ENCODE measurements around the gene SLC2A6. TPM values are rescaled to one million over a fixed set of nuclear protein-coding genes. Genes with fewer than 3 reads are reported as not detected.

SLC2A6 gene
- total RNA-seq, 1 experiment from 2014 or later: 20.5 TPM

GRCh38 chr9:133470988-133471387 lies 7.9 kb downstream of the SLC2A6 start:
- Histone ChIP-seq H3K27me3 (ENCODE audit: low read length) (no peaks in the 10 kb centered on the region), H3K79me2 (ENCODE audit: low read length) (no peaks in the 10 kb centered on the region), H3K36me3 (ENCODE audit: low read depth, low read length) (no peaks in the 10 kb centered on the region; the same call in 1 of the 2 replicates), H3K4me1 (ENCODE audit: insufficient read depth, low read length) (no peaks in the 10 kb centered on the region), H3K27ac (ENCODE audit: low read length) (no peak overlapping the region), H3F3A (ENCODE audit: low read length, unreplicated experiment) (no peaks in the 10 kb centered on the region), H4K20me1 (ENCODE audit: low read length) (no peaks in the 10 kb centered on the region), H3K9ac (ENCODE audit: low read length) (no peak overlapping the region), H3K4me3 (ENCODE audit: low read length) (no peak overlapping the region), H3K9me2 (replicated peaks; ENCODE audit: low read length) (no peaks in the 10 kb centered on the region), H2AFZ (ENCODE audit: low read length) (no peak overlapping the region), H3K9me3 (ENCODE audit: low read length) (no peaks in the 10 kb centered on the region), H3K4me2 (ENCODE audit: low read length) (no peak overlapping the region)
- TF ChIP-seq EZH2 (IDR thresholded peaks at IDR 0.05; ENCODE audit: low read length, unreplicated experiment) (no peak), EZH2phosphoT487 (IDR thresholded peaks at IDR 0.05; ENCODE audit: borderline replicate concordance, low read length) (no peak), CTCF (conservative IDR thresholded peaks at IDR 0.05; ENCODE audit: low read depth, low read length) (no peak)
- ATAC-seq (no peak), DNase-seq (no peak)
- ChIA-PET POLR2A (ENCODE audit: unreplicated experiment) (no interaction called here), CTCF (no interaction called here)
- intact Hi-C loops (cut with micrococcal nuclease): no loop called here
- BruUV-seq (replicated peaks): no TSS peak

GRCh38 chr9:133470427-133470924 lies 8.4 kb downstream of the SLC2A6 start:
- H3K4me1 ChIP-seq (ENCODE audit: insufficient read depth, low read length): no peaks in the 10 kb centered on the region
- POLR2A ChIA-PET (ENCODE audit: unreplicated experiment): no interaction called here
- H3K9ac ChIP-seq (ENCODE audit: low read length): no peak overlapping the region
- no peaks in the 10 kb centered on the region for H3K27me3 ChIP-seq (ENCODE audit: low read length)
- TF ChIP-seq EZH2 (IDR thresholded peaks at IDR 0.05; ENCODE audit: low read length, unreplicated experiment): no peak
- no peak for TF ChIP-seq CTCF (conservative IDR thresholded peaks at IDR 0.05; ENCODE audit: low read depth, low read length)
- TF ChIP-seq EZH2phosphoT487 (IDR thresholded peaks at IDR 0.05; ENCODE audit: borderline replicate concordance, low read length): no peak
- ATAC-seq (no peak), DNase-seq (no peak)
- H3K27ac ChIP-seq (ENCODE audit: low read length): no peak overlapping the region
- CTCF ChIA-PET: no interaction called here
- H3K79me2 ChIP-seq (ENCODE audit: low read length): no peaks in the 10 kb centered on the region
- no peaks in the 10 kb centered on the region; the same call in 1 of the 2 replicates for H3K36me3 ChIP-seq (ENCODE audit: low read depth, low read length)
- H3K4me2 ChIP-seq (ENCODE audit: low read length): no peak overlapping the region
- H3K4me3 ChIP-seq (ENCODE audit: low read length): no peak overlapping the region
- H3K9me3 ChIP-seq (ENCODE audit: low read length): no peaks in the 10 kb centered on the region
- intact Hi-C loops (cut with micrococcal nuclease): no loop called here
- no peaks in the 10 kb centered on the region for H3F3A ChIP-seq (ENCODE audit: low read length, unreplicated experiment)
- BruUV-seq (replicated peaks): no TSS peak
- H4K20me1 ChIP-seq (ENCODE audit: low read length): no peaks in the 10 kb centered on the region
- H2AFZ ChIP-seq (ENCODE audit: low read length): no peak overlapping the region
- no peaks in the 10 kb centered on the region for H3K9me2 ChIP-seq (replicated peaks; ENCODE audit: low read length)

- TF ChIP-seq EZH2 (IDR thresholded peaks at IDR 0.05; ENCODE audit: low read length, unreplicated experiment): no peak
- TF ChIP-seq CTCF (conservative IDR thresholded peaks at IDR 0.05; ENCODE audit: low read depth, low read length): no peak
- no peak for TF ChIP-seq EZH2phosphoT487 (IDR thresholded peaks at IDR 0.05; ENCODE audit: borderline replicate concordance, low read length)
- Histone ChIP-seq H3K4me1 (ENCODE audit: insufficient read depth, low read length) (no peaks in the 10 kb centered on the region), H3K79me2 (ENCODE audit: low read length) (no peaks in the 10 kb centered on the region), H3K9ac (ENCODE audit: low read length) (no peak overlapping the region), H3K4me3 (ENCODE audit: low read length) (no peak overlapping the region), H3K27ac (ENCODE audit: low read length) (no peak overlapping the region), H3K27me3 (ENCODE audit: low read length) (no peaks in the 10 kb centered on the region), H3K9me2 (replicated peaks; ENCODE audit: low read length) (no peaks in the 10 kb centered on the region), H3F3A (ENCODE audit: low read length, unreplicated experiment) (no peaks in the 10 kb centered on the region), H3K36me3 (ENCODE audit: low read depth, low read length) (no peaks in the 10 kb centered on the region), H4K20me1 (ENCODE audit: low read length) (no peaks in the 10 kb centered on the region), H2AFZ (ENCODE audit: low read length) (no peak overlapping the region), H3K4me2 (ENCODE audit: low read length) (no peak overlapping the region), H3K9me3 (ENCODE audit: low read length) (no peaks in the 10 kb centered on the region)
- no TSS peak for BruUV-seq (replicated peaks)
- ChIA-PET CTCF (no interaction called here), POLR2A (ENCODE audit: unreplicated experiment) (no interaction called here)
- intact Hi-C loops (cut with micrococcal nuclease): no loop called here
- no peak for DNase-seq
- ATAC-seq: no peak
These were observed 10.0 kb downstream of the SLC2A6 start for GRCh38 chr9:133468777-133469421.

Measured in PC-3 (cell line).